Measurements from ENCODE around the gene SLC39A11. TPM values are rescaled to one million over a fixed set of nuclear protein-coding genes. Genes with fewer than 3 reads are reported as not detected.
A peak's percentile ranks its signal among the peaks of the same experiment; 100 is the strongest.

The SLC39A11 gene
- total RNA-seq, 1 experiment from 2014 or later, result 18.9 TPM

GRCh38 chr17:72613396-72613795 lies 479.1 kb downstream of the SLC39A11 start:
- no peak for DNase-seq (ENCODE audit: low spot score)
- no peak for ATAC-seq
- peaks cover 5% of the 10 kb centered on the region for H3K9me3 Mint-ChIP-seq
- peaks cover 11% of the 10 kb centered on the region for H3K27me3 Mint-ChIP-seq (ENCODE audit: low read depth)
- POLR2A ChIA-PET, result interaction anchor here (0.9 kb wide), 1 partner anchor 10 kb away, joined by 3 read pairs; no protein-coding TSS in a partner anchor
- H3K36me3 Mint-ChIP-seq, result no peaks in the 10 kb centered on the region
- H3K27ac Mint-ChIP-seq, result no peak overlapping the region
- CTCF ChIA-PET, result interaction anchor here (1.1 to 2.0 kb wide), 3 partner anchors 10 to 112 kb away, joined by 3 to 15 read pairs (median 6); no protein-coding TSS in a partner anchor
- no peak overlapping the region for H3K4me3 Mint-ChIP-seq
- TF ChIP-seq GABPB1 (CRISPR knock-in tag; IDR thresholded peaks at IDR 0.05), result peak; percentile 97
- TF ChIP-seq, protein P1, sequence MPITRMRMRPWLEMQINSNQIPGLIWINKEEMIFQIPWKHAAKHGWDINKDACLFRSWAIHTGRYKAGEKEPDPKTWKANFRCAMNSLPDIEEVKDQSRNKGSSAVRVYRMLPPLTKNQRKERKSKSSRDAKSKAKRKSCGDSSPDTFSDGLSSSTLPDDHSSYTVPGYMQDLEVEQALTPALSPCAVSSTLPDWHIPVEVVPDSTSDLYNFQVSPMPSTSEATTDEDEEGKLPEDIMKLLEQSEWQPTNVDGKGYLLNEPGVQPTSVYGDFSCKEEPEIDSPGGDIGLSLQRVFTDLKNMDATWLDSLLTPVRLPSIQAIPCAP (CRISPR knock-in tag; IDR thresholded peaks at IDR 0.05), result no peak
- H3K4me1 Mint-ChIP-seq, result peaks cover 23% of the 10 kb centered on the region

- Mint-ChIP-seq H3K4me3 (no peak overlapping the region), H3K36me3 (no peaks in the 10 kb centered on the region), H3K27me3 (ENCODE audit: low read depth) (peaks cover 11% of the 10 kb centered on the region; the same call in 1 of the 2 replicates), H3K4me1 (peaks cover 17% of the 10 kb centered on the region), H3K9me3 (peaks cover 15% of the 10 kb centered on the region), H3K27ac (no peak overlapping the region)
- POLR2A ChIA-PET, result no interaction called here
- CTCF ChIA-PET, result interaction anchor here (0.9 kb wide), 1 partner anchor 54 kb away, joined by 3 read pairs; no protein-coding TSS in a partner anchor
- DNase-seq (ENCODE audit: low spot score) (no peak), ATAC-seq (no peak)
- TF ChIP-seq PRRX2 (CRISPR knock-in tag; IDR thresholded peaks at IDR 0.05) (no peak), ZNF219 (CRISPR knock-in tag; IDR thresholded peaks at IDR 0.05; ENCODE audit: borderline replicate concordance) (no peak), CBFB (CRISPR knock-in tag; IDR thresholded peaks at IDR 0.05; ENCODE audit: low read depth) (no peak), NR2C2 (CRISPR knock-in tag; IDR thresholded peaks at IDR 0.05) (no peak)
Observed at GRCh38 chr17:72611172-72611571, 481.3 kb downstream of the SLC39A11 start.

DNA sequence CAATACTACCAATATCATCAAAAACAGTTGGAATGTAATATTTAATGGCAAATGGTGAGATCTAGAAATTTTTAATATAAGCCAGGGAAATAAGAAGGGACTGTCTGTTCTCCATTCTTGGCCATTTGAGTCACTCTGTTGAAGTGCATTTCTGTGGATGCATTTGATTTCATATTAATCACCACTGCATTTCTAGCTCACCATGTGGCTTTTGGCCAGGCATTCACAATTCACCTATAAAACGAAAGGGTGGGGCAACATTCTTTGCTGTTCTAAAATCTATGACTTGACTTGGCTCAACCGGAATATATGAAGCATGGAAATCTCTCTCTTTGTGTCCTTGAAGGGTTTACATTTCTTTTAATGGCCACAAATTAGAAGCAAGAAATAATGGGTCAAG lies 483.0 kb downstream of the SLC39A11 start:
- ChIA-PET POLR2A (no interaction called here), CTCF (no interaction called here)
- DNase-seq (ENCODE audit: low spot score) (no peak), ATAC-seq (no peak)
- Mint-ChIP-seq H3K4me1 (peaks cover 7% of the 10 kb centered on the region), H3K36me3 (no peaks in the 10 kb centered on the region), H3K27me3 (ENCODE audit: low read depth) (peaks cover 8% of the 10 kb centered on the region; the same call in 1 of the 2 replicates), H3K9me3 (peaks cover 15% of the 10 kb centered on the region), H3K4me3 (no peak overlapping the region), H3K27ac (no peak overlapping the region)
- no peak for TF ChIP-seq SMAD4 (CRISPR knock-in tag; IDR thresholded peaks at IDR 0.05)
- no peak for TF ChIP-seq ETV6 (CRISPR knock-in tag; IDR thresholded peaks at IDR 0.05)
- TF ChIP-seq, protein P2, sequence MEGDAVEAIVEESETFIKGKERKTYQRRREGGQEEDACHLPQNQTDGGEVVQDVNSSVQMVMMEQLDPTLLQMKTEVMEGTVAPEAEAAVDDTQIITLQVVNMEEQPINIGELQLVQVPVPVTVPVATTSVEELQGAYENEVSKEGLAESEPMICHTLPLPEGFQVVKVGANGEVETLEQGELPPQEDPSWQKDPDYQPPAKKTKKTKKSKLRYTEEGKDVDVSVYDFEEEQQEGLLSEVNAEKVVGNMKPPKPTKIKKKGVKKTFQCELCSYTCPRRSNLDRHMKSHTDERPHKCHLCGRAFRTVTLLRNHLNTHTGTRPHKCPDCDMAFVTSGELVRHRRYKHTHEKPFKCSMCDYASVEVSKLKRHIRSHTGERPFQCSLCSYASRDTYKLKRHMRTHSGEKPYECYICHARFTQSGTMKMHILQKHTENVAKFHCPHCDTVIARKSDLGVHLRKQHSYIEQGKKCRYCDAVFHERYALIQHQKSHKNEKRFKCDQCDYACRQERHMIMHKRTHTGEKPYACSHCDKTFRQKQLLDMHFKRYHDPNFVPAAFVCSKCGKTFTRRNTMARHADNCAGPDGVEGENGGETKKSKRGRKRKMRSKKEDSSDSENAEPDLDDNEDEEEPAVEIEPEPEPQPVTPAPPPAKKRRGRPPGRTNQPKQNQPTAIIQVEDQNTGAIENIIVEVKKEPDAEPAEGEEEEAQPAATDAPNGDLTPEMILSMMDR (IDR thresholded peaks at IDR 0.05), result no peak
- TF ChIP-seq, protein P3, sequence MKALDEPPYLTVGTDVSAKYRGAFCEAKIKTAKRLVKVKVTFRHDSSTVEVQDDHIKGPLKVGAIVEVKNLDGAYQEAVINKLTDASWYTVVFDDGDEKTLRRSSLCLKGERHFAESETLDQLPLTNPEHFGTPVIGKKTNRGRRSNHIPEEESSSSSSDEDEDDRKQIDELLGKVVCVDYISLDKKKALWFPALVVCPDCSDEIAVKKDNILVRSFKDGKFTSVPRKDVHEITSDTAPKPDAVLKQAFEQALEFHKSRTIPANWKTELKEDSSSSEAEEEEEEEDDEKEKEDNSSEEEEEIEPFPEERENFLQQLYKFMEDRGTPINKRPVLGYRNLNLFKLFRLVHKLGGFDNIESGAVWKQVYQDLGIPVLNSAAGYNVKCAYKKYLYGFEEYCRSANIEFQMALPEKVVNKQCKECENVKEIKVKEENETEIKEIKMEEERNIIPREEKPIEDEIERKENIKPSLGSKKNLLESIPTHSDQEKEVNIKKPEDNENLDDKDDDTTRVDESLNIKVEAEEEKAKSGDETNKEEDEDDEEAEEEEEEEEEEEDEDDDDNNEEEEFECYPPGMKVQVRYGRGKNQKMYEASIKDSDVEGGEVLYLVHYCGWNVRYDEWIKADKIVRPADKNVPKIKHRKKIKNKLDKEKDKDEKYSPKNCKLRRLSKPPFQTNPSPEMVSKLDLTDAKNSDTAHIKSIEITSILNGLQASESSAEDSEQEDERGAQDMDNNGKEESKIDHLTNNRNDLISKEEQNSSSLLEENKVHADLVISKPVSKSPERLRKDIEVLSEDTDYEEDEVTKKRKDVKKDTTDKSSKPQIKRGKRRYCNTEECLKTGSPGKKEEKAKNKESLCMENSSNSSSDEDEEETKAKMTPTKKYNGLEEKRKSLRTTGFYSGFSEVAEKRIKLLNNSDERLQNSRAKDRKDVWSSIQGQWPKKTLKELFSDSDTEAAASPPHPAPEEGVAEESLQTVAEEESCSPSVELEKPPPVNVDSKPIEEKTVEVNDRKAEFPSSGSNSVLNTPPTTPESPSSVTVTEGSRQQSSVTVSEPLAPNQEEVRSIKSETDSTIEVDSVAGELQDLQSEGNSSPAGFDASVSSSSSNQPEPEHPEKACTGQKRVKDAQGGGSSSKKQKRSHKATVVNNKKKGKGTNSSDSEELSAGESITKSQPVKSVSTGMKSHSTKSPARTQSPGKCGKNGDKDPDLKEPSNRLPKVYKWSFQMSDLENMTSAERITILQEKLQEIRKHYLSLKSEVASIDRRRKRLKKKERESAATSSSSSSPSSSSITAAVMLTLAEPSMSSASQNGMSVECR (CRISPR knock-in tag; IDR thresholded peaks at IDR 0.05; ENCODE audit: borderline replicate concordance), result no peak
- no peak for TF ChIP-seq ZNF138 (CRISPR knock-in tag; conservative IDR thresholded peaks at IDR 0.05)
- TF ChIP-seq GABPB1 (CRISPR knock-in tag; IDR thresholded peaks at IDR 0.05), result no peak
- TF ChIP-seq, protein P1 (CRISPR knock-in tag; IDR thresholded peaks at IDR 0.05), result no peak
- no peak for TF ChIP-seq KAT7 (CRISPR knock-in tag; IDR thresholded peaks at IDR 0.05; ENCODE audit: borderline replicate concordance)
- TF ChIP-seq MAX (CRISPR knock-in tag; IDR thresholded peaks at IDR 0.05), result no peak
- no peak for TF ChIP-seq SP1 (CRISPR knock-in tag; conservative IDR thresholded peaks at IDR 0.05)
- TF ChIP-seq JUN (CRISPR knock-in tag; IDR thresholded peaks at IDR 0.05), result no peak
- no peak for TF ChIP-seq CREB1 (CRISPR knock-in tag; IDR thresholded peaks at IDR 0.05)
- no peak for TF ChIP-seq ZNF232 (CRISPR knock-in tag; IDR thresholded peaks at IDR 0.05)
- TF ChIP-seq ATF2 (CRISPR knock-in tag; IDR thresholded peaks at IDR 0.05; ENCODE audit: borderline replicate concordance, low read depth), result no peak
- no peak for TF ChIP-seq JAZF1 (CRISPR knock-in tag; IDR thresholded peaks at IDR 0.05)
- no peak for TF ChIP-seq ZNF281 (CRISPR knock-in tag; IDR thresholded peaks at IDR 0.05)
